NCI-H510A (cell line): ENCODE measurements around the gene C2CD4C.
"Not testable (repeated sequence)": the region's sequence is repeated elsewhere in the genome, so short reads cannot be mapped to it uniquely, and the experiment has no call there.

Experiments used
- DNase-seq: peaks from one replicate; lab custom pipeline; 2025; lab: John Stamatoyannopoulos, UW

Gene C2CD4C

GRCh38 chr19:381901-382300 is 27.0 kb downstream of the C2CD4C start:
- not testable (repeated sequence) for DNase-seq

- DNase-seq, result not testable (repeated sequence)
Measured at GRCh38 chr19:380618-381219, 28.2 kb downstream of the C2CD4C start.

- DNase-seq, result no peak
Measured at GRCh38 chr19:379796-380195, 29.2 kb downstream of the C2CD4C start.

- no peak for DNase-seq
Measured at GRCh38 chr19:378706-379105, 30.2 kb downstream of the C2CD4C start.

- DNase-seq, result no peak
Measured at GRCh38 chr19:377801-378581, 31.0 kb downstream of the C2CD4C start.

GRCh38 chr19:376111-376470 is 32.9 kb downstream of the C2CD4C start:
- no peak for DNase-seq

- DNase-seq, result no peak
Measured at GRCh38 chr19:375395-376110, 33.4 kb downstream of the C2CD4C start.

GRCh38 chr19:374886-375235 is 34.1 kb downstream of the C2CD4C start:
- DNase-seq, result no peak

- peak; percentile 40 for DNase-seq
Measured at GRCh38 chr19:374183-374885, 34.6 kb downstream of the C2CD4C start.

- DNase-seq, result no peak
Measured at GRCh38 chr19:373391-374182, 35.4 kb downstream of the C2CD4C start.

GRCh38 chr19:372306-372890 is 36.5 kb downstream of the C2CD4C start:
- DNase-seq, result no peak

GRCh38 chr19:371501-372168 is 37.3 kb downstream of the C2CD4C start:
- DNase-seq, result no peak

- no peak for DNase-seq
Measured at GRCh38 chr19:370641-371330, 38.2 kb downstream of the C2CD4C start.

- DNase-seq, result no peak
Measured at GRCh38 chr19:369876-370275, 39.1 kb downstream of the C2CD4C start.

- no peak for DNase-seq
Measured at GRCh38 chr19:369256-369655, 39.7 kb downstream of the C2CD4C start.

GRCh38 chr19:368630-369024 is 40.3 kb downstream of the C2CD4C start:
- no peak for DNase-seq

- DNase-seq, result no peak
Measured at GRCh38 chr19:367963-368629, 40.9 kb downstream of the C2CD4C start.

GRCh38 chr19:367561-367960 is 41.4 kb downstream of the C2CD4C start:
- DNase-seq, result no peak

- DNase-seq, result no peak
Measured at GRCh38 chr19:366951-367350, 42.0 kb downstream of the C2CD4C start.
